GM12891 (cell line): ENCODE results near the gene INPPL1.

Experiments
- PAX5 ChIP-seq: IDR thresholded peaks from 2 replicates; pipeline ENCODE4 v1.6.1; 2011; ENCODE audit warnings: low read length, moderate library complexity, mild to moderate bottlenecking; ENCODE audit not compliant: insufficient read depth, severe bottlenecking
- POLR2A ChIP-seq: IDR thresholded peaks from 2 replicates; pipeline ENCODE4 v1.6.1; 2011; ENCODE audit warnings: low read depth, low read length, control low read depth
- POLR2AphosphoS5 ChIP-seq: IDR thresholded peaks from 2 replicates; pipeline ENCODE4 v1.6.1; 2011; ENCODE audit warnings: low read depth, low read length, control low read depth
- POU2F2 ChIP-seq: IDR thresholded peaks from 2 replicates; pipeline ENCODE4 v1.6.1; 2011; ENCODE audit warnings: low read depth, mild to moderate bottlenecking, control low read depth, low read length, moderate library complexity
- SPI1 ChIP-seq: IDR thresholded peaks from 2 replicates; pipeline ENCODE4 v1.6.1; 2011; ENCODE audit warnings: low read depth, low read length, control low read depth
- TAF1 ChIP-seq: IDR thresholded peaks from 2 replicates; pipeline ENCODE4 v1.6.1; 2011; ENCODE audit warnings: low read depth, low read length, control low read depth

- TF ChIP-seq POLR2A (no peak), PAX5 (no peak), TAF1 (no peak), SPI1 (no peak), POLR2AphosphoS5 (no peak), POU2F2 (no peak)
These were observed 44.7 kb upstream of the INPPL1 start for GRCh38 chr11:72179804-72180396.
